HEK293T (cell line): ENCODE data around the gene UTS2.

Experiments used
- CTCF ChIA-PET: fragments of 350-600 bp; formaldehyde crosslinking; extraction: SDS; loops from one replicate; lab custom pipeline; 2021; ENCODE audit warnings: antibody characterized with exemption, inconsistent platforms; lab: Yijun Ruan, JAX
- POLR2A ChIA-PET: fragments of 350-600 bp; formaldehyde crosslinking; extraction: SDS; loops from one replicate; lab custom pipeline; 2020; ENCODE audit warnings: antibody characterized with exemption, inconsistent platforms; lab: Yijun Ruan, JAX
- DNase-seq: peaks from one replicate; pipeline ENCODE4 v3.0.0; 2012; ENCODE audit warnings: mixed read lengths; ENCODE audit errors: extremely low spot score
- ARNT ChIP-seq: fragments of 450-650 bp; IDR thresholded peaks from 2 replicates; pipeline ENCODE4 v1.6.1; 2017; ENCODE audit warnings: mild to moderate bottlenecking
- BHLHE40 ChIP-seq: fragments of 450-650 bp; IDR thresholded peaks from 2 replicates; pipeline ENCODE4 v1.6.1; 2016; ENCODE audit warnings: mild to moderate bottlenecking, moderate library complexity, borderline replicate concordance
- CTBP1 ChIP-seq: fragments of 450-650 bp; IDR thresholded peaks from 2 replicates; pipeline ENCODE4 v1.6.1; 2016; ENCODE audit warnings: borderline replicate concordance
- ELF4 ChIP-seq: fragments of 450-650 bp; IDR thresholded peaks from 2 replicates; pipeline ENCODE4 v1.6.1; 2017; ENCODE audit warnings: antibody characterized with exemption
- FOXA1 ChIP-seq: fragments of 450-650 bp; IDR thresholded peaks from 2 replicates; pipeline ENCODE4 v1.6.1; 2016; ENCODE audit warnings: mild to moderate bottlenecking
- FOXK2 ChIP-seq: fragments of 450-650 bp; IDR thresholded peaks from 2 replicates; pipeline ENCODE4 v1.6.1; 2016; ENCODE audit warnings: mild to moderate bottlenecking
- FOXM1 ChIP-seq: fragments of 450-650 bp; IDR thresholded peaks from 2 replicates; pipeline ENCODE4 v1.6.1; 2017; ENCODE audit warnings: mild to moderate bottlenecking, borderline replicate concordance
- HDGF ChIP-seq: fragments of 450-650 bp; IDR thresholded peaks from 2 replicates; pipeline ENCODE4 v1.6.1; 2017; ENCODE audit warnings: antibody characterized with exemption, borderline replicate concordance
- L3MBTL2 ChIP-seq: fragments of 450-650 bp; conservative IDR thresholded peaks from 2 replicates; pipeline ENCODE4 v1.6.1; 2016; ENCODE audit warnings: mild to moderate bottlenecking
- LEF1 ChIP-seq: fragments of 450-650 bp; IDR thresholded peaks from 2 replicates; pipeline ENCODE4 v1.6.1; 2017; ENCODE audit warnings: mild to moderate bottlenecking, borderline replicate concordance
- NFRKB ChIP-seq: fragments of 450-650 bp; IDR thresholded peaks from 2 replicates; pipeline ENCODE4 v1.6.1; 2016; ENCODE audit warnings: mild to moderate bottlenecking, moderate library complexity
- PKNOX1 ChIP-seq: fragments of 450-650 bp; IDR thresholded peaks from 2 replicates; pipeline ENCODE4 v1.6.1; 2016
- SP1 ChIP-seq: fragments of 450-650 bp; IDR thresholded peaks from 2 replicates; pipeline ENCODE4 v1.6.1; 2017
- SUZ12 ChIP-seq: fragments of 450-650 bp; IDR thresholded peaks from 2 replicates; pipeline ENCODE4 v1.6.1; 2016; ENCODE audit warnings: mild to moderate bottlenecking
- TARDBP ChIP-seq: fragments of 450-650 bp; IDR thresholded peaks from 2 replicates; pipeline ENCODE4 v1.6.1; 2016
- ZNF384 ChIP-seq: fragments of 450-650 bp; IDR thresholded peaks from 2 replicates; pipeline ENCODE4 v1.6.1; 2016

Gene UTS2

GRCh38 chr1:7838714-7839113 lies 14.2 kb downstream of the UTS2 start:
- POLR2A ChIA-PET: no interaction called here
- TF ChIP-seq NFRKB (no peak), L3MBTL2 (no peak), ZNF384 (no peak), LEF1 (no peak), FOXK2 (no peak), SP1 (no peak), PKNOX1 (no peak), ELF4 (no peak), FOXA1 (no peak), ARNT (no peak), CTBP1 (no peak), TARDBP (no peak), BHLHE40 (no peak)
- CTCF ChIA-PET: no interaction called here

DNA sequence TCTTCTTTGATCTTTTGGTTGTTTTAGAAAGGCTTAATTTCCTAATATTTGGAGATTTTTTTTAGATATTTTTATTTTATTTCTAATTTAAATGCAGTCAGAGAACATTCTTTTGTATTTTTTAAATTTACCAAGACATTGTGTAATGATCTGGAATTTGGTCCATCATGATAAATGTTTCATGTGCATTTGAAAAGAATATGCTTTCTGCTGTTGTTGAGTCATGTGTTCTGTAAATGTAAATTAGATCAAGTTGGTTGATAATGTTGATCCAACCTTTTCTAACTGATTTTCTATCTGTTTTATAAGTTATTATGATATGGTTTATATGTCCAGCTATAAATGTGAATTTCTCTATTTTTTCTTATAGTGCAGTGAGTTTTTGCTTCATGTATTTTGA lies 19.8 kb downstream of the UTS2 start:
- DNase-seq: no peak
- POLR2A ChIA-PET: no interaction called here
- CTCF ChIA-PET: no interaction called here
- TF ChIP-seq FOXA1 (no peak), NFRKB (no peak), TARDBP (no peak), FOXK2 (no peak), FOXM1 (no peak), HDGF (no peak), L3MBTL2 (no peak), SUZ12 (no peak), ZNF384 (no peak), CTBP1 (no peak), PKNOX1 (no peak), ELF4 (no peak), ARNT (no peak), LEF1 (no peak), BHLHE40 (no peak)

More at GRCh38 chr1:7838714-7839113, 14.2 kb downstream of the UTS2 start:
- no peak for DNase-seq

GRCh38 chr1:7831458-7831857 lies 21.4 kb downstream of the UTS2 start:
- ChIA-PET POLR2A (no interaction called here), CTCF (interaction anchor here (0.6 kb wide), 1 partner anchor 163 kb away, joined by 3 read pairs; no protein-coding TSS in a partner anchor)
- DNase-seq: no peak
- TF ChIP-seq FOXK2 (no peak), LEF1 (no peak), SP1 (no peak), L3MBTL2 (no peak), HDGF (no peak)

- CTCF ChIA-PET: no interaction called here
- no peak for DNase-seq
- TF ChIP-seq FOXA1 (no peak), ELF4 (no peak), NFRKB (no peak), PKNOX1 (no peak), FOXM1 (no peak)
- POLR2A ChIA-PET: no interaction called here
These were observed 25.5 kb downstream of the UTS2 start for GRCh38 chr1:7827126-7827955.

DNA sequence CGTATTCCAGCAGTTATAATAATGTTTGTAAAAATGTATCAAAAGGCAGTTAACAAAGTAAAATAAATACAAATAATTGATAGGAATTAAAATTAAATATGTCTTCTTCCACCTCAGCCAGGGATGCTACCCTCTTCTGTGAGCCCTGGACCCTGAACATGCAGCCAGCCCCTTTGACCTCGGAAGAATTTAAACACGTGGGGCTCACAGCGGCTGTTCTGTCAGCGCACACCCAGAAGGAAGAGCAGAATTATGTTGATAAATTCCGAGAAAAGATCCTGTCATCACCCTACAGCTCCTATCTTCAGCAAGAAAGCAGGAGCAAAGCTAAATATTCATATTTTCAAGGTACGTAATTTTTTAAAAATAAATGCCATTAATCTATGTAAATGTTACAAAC lies 26.5 kb downstream of the UTS2 start:
- no peak for DNase-seq
- POLR2A ChIA-PET: no interaction called here
- CTCF ChIA-PET: no interaction called here
- TF ChIP-seq ELF4 (no peak), TARDBP (no peak), L3MBTL2 (no peak), ARNT (no peak), HDGF (no peak), PKNOX1 (no peak), BHLHE40 (no peak), FOXA1 (no peak), ZNF384 (no peak)

DNA sequence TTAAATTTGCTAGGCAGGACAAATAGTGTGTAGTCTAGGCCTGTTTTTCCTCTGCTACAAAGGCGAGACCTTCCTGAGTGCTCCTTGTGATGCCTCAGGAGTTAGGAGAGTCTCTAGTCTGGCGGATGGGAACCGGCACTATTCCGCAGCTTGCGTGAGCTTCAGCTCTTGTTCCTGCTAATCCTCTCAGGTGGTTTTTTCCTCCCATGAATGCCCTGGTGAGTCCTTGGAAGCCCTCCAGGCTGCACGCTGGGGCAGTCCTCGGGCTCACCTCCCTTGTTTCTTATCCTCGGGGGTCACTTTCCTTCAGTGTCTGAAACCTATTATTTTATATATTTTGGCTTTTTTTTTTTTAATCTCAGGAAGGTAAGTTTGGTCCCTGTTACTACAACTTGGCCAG lies 28.2 kb downstream of the UTS2 start:
- no peak for DNase-seq
- POLR2A ChIA-PET: no interaction called here
- TF ChIP-seq SP1: no peak
- no peak for TF ChIP-seq TARDBP
- no peak for TF ChIP-seq HDGF
- no peak for TF ChIP-seq NFRKB
- no peak for TF ChIP-seq LEF1
- no peak for TF ChIP-seq PKNOX1
- no peak for TF ChIP-seq L3MBTL2
- TF ChIP-seq SUZ12: no peak
- TF ChIP-seq FOXM1: no peak
- no peak for TF ChIP-seq FOXK2
- no peak for TF ChIP-seq ZNF384
- no peak for TF ChIP-seq CTBP1
- no peak for TF ChIP-seq FOXA1
- TF ChIP-seq BHLHE40: no peak
- TF ChIP-seq ELF4: no peak
- no peak for TF ChIP-seq ARNT
- CTCF ChIA-PET: no interaction called here
